NB4 (cell line): ENCODE data around the gene ADCY3.

ENCODE experiments used
- MAX ChIP-seq: IDR thresholded peaks from 2 replicates; pipeline ENCODE4 v1.6.1; 2011; ENCODE audit warnings: low read depth, low read length
- MYC ChIP-seq: IDR thresholded peaks from 2 replicates; pipeline ENCODE4 v1.6.1; 2011; ENCODE audit warnings: low read depth, low read length
- POLR2A ChIP-seq: IDR thresholded peaks from 2 replicates; pipeline ENCODE4 v1.6.1; 2011; ENCODE audit warnings: mild to moderate bottlenecking; ENCODE audit not compliant: insufficient read length; ENCODE audit errors: extremely low read depth
- TF ChIP-seq, protein P1 (sequence below): IDR thresholded peaks from one replicate; pipeline ENCODE4 v1.5.1; 2012; ENCODE audit warnings: low read depth, low read length

DNA sequence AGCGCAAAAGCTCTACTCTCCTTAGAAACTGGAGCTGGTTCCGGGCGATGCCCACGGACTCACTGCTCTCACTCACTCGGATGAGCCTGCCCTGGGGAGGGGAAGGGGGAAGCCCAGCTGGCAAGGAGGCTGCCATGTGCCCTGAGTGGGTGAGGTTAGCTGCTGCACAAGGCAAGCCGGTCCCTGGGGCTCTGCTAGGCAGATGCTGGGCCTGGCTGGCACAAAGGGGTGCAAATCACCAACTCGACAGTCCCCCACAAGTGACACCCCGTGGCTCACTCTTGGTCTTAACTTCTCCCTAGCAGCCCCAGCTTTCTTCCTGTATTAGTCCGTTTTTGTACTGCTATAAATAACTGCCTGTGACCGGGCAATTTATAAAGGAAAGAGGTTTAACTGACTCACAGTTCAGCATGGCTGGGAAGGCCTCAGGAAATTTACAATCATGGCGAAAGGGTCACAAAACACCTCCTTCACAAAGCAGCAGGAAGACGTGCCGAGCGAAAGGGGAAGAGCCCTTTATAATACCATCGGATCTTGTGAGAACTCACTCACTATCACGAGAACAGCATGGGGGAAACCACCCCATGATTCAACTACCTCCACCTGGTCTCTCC, 33.2 kb downstream of the ADCY3 start:
- TF ChIP-seq, protein P1, sequence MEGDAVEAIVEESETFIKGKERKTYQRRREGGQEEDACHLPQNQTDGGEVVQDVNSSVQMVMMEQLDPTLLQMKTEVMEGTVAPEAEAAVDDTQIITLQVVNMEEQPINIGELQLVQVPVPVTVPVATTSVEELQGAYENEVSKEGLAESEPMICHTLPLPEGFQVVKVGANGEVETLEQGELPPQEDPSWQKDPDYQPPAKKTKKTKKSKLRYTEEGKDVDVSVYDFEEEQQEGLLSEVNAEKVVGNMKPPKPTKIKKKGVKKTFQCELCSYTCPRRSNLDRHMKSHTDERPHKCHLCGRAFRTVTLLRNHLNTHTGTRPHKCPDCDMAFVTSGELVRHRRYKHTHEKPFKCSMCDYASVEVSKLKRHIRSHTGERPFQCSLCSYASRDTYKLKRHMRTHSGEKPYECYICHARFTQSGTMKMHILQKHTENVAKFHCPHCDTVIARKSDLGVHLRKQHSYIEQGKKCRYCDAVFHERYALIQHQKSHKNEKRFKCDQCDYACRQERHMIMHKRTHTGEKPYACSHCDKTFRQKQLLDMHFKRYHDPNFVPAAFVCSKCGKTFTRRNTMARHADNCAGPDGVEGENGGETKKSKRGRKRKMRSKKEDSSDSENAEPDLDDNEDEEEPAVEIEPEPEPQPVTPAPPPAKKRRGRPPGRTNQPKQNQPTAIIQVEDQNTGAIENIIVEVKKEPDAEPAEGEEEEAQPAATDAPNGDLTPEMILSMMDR = no peak
- TF ChIP-seq MAX (0 out of 2 replicates have a peak, but pooled peaks have one; percentile 34), POLR2A (no peak), MYC (no peak)
